Left lung (tissue), 14 donors: ENCODE measurements around the gene OR2T35. TPM values are rescaled to one million over a fixed set of nuclear protein-coding genes. Genes with fewer than 3 reads are reported as not detected.
"Not testable (repeated sequence)": the region's sequence is repeated elsewhere in the genome, so short reads cannot be mapped to it uniquely, and the experiment has no call there.

Source experiments
- ATAC-seq: fragments of 200-7000 bp; cut with Tn5 transposase; one replicate; pipeline ENCODE4 v1.9.1; 2020; ENCODE audit warnings: moderate library complexity
- DNase-seq, 4 donors: peaks; one replicate each; pipeline ENCODE4 v3.0.0-alpha.2; 2013 to 2020
- H3K27ac ChIP-seq, 2 donors: fragments of 200-600 bp; sonication (generic) in 1 of 2; one replicate each; pipeline versions ENCODE4 v1.5.0 to v1.8.0; 2020 to 2021
- H3K27me3 ChIP-seq, 2 donors: fragments of 200-600 bp; sonication (generic) in 1 of 2; one replicate each; pipeline versions ENCODE4 v1.5.0 to v1.8.0; 2020 to 2021
- H3K36me3 ChIP-seq, 2 donors: fragments of 200-600 bp; sonication (generic) in 1 of 2; one replicate each; pipeline versions ENCODE4 v1.5.0 to v1.8.0; 2020 to 2021
- H3K4me1 ChIP-seq, 2 donors: fragments of 200-600 bp; one replicate each; pipeline ENCODE4 v1.8.0; 2021
- H3K4me3 ChIP-seq, 2 donors: fragments of 200-600 bp; sonication (generic) in 1 of 2; one replicate each; pipeline versions ENCODE4 v1.5.0 to v1.8.0; 2020 to 2021; ENCODE audit warnings: mild to moderate bottlenecking in 1 of 2
- H3K9me3 ChIP-seq, 2 donors: fragments of 200-600 bp; sonication (generic) in 1 of 2; one replicate each; pipeline versions ENCODE4 v1.5.0 to v1.8.0; 2020 to 2021
- CTCF ChIP-seq, 2 donors: fragments of 200-600 bp; sonication (generic) in 1 of 2; IDR thresholded peaks; one replicate each; pipeline versions ENCODE4 v1.5.0 to v1.8.0; 2021; ENCODE audit warnings: antibody characterized with exemption in 2 of 2
- intact Hi-C, 2 donors: fragments of 100-400 bp; cut with DNase I; formaldehyde crosslinking; loops; one replicate each; pipeline versions ENCODE4 v1.11.2 to v1.14.2; 2022
- long read RNA-seq, 12 donors: library from polyadenylated mRNA in 2 of 12; unstranded in 2 of 12; transcript quantifications; one replicate each; pipeline ENCODE4 v2.0.0 and lab custom pipeline, GENCODE V29; 2019 to 2026
- polyA plus RNA-seq, 6 donors: library from polyadenylated mRNA; unstranded; fragments of 120-200 nt; gene quantifications; one replicate each; pipeline ENCODE4 v1.2.1, GENCODE V29; 2013; ENCODE audit not compliant: insufficient read length in 6 of 6
- total RNA-seq, 2 donors: library from RNA; stranded (reverse); fragmentation: NEBNext Ultra II Directional; extraction: Animal tissue kit (Norgen Biotek cat#: 25700); gene quantifications; one replicate each; pipeline ENCODE4 v1.2.1, GENCODE V29; 2021
- donor health status: DM: no; HTN: yes; CAD: no.
- donor health status: DM: no; HTN: no; CAD: no.

Gene OR2T35
- not detected for total RNA-seq
- not detected for polyA plus RNA-seq
- long read RNA-seq, donor 1 = 0 reads
- long read RNA-seq, donor 2 = 0 reads
- long read RNA-seq, donor 3 = 0 reads
- long read RNA-seq, donor 4 = 0 reads
- long read RNA-seq, donor 5 = 0 reads
- long read RNA-seq, donor 6 = 0 reads
- long read RNA-seq, donor 7 = 0 reads
- long read RNA-seq, donor 8 = 0 reads
- long read RNA-seq, donor 9 = 0 reads
- long read RNA-seq, donor 10 = 0 reads
- long read RNA-seq, donor 11 = 0 reads
- long read RNA-seq, donor 12 = 0 reads

DNA sequence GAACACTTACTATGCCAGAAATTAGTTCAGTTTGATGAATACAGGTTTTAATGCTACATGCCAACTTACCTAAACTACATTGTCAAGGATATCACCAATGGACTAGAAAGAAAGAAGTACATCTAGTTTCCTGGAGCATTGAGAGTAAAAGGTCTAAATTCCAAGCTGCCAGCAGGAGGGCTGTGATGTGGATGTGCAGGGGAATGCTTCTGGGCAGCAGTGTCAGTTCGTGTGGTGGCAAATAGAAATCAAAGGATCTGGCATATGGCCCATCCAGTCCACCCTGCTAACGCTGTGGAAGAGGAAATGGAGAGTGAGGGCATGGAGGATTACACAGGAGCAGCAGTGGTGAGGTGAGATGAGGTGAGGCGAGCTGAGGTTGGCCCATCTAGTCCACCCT, at the start of gene OR2T35:
Gene OR2T35 (minus strand): TSS at position 101 of the 400 bp plus-strand sequence. CDS start 6,020 bp downstream, outside the sequence.
- H3K9me3 ChIP-seq, H3K4me3 ChIP-seq, H3K27me3 ChIP-seq, H3K36me3 ChIP-seq, H3K27ac ChIP-seq, H3K4me1 ChIP-seq, intact Hi-C loops, ATAC-seq, DNase-seq: not testable (repeated sequence)

DNA sequence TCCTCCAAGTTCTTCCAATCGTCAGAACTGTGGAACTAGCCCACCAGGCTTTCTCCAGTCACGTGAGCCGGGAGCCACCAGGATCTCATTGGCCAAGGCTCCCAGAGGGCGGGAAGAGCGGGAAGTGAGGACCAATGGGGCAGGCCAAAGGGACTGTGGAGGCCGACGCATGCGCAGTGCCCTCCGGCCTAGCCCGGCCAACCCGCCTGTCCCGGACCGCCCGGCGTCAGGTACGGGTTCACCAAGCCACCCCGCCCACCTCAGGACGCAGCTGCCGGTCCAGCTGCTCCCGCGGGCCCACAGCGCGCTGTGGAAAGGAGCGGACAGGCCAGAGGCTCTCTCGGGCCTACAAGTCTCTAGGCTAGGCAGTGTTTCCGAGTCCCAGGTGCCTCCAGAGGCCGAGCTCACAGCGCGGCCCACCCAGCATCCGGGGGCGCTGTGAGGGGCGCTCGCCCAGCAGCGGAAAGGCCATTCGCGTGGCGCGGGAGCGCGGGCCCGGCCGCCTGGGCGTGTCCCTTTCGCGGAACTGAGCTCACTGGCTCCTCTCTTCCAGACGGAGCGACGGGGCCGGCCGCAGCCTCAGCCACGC, 46.6 kb upstream of the OR2T35 start:
- H3K4me3 ChIP-seq = no peak overlapping the region
- no peak for TF ChIP-seq CTCF (IDR thresholded peaks at IDR 0.05)
- DNase-seq = no peak
- no peak for ATAC-seq
- intact Hi-C loops = no loop called here
- peaks cover 0 to 10% of the 10 kb centered on the region in 2 donors for H3K9me3 ChIP-seq
- H3K27ac ChIP-seq = no peak overlapping the region
- peaks cover 0 to 12% of the 10 kb centered on the region in 2 donors for H3K27me3 ChIP-seq
- no peaks in the 10 kb centered on the region for H3K36me3 ChIP-seq
- H3K4me1 ChIP-seq = no peaks in the 10 kb centered on the region

DNA sequence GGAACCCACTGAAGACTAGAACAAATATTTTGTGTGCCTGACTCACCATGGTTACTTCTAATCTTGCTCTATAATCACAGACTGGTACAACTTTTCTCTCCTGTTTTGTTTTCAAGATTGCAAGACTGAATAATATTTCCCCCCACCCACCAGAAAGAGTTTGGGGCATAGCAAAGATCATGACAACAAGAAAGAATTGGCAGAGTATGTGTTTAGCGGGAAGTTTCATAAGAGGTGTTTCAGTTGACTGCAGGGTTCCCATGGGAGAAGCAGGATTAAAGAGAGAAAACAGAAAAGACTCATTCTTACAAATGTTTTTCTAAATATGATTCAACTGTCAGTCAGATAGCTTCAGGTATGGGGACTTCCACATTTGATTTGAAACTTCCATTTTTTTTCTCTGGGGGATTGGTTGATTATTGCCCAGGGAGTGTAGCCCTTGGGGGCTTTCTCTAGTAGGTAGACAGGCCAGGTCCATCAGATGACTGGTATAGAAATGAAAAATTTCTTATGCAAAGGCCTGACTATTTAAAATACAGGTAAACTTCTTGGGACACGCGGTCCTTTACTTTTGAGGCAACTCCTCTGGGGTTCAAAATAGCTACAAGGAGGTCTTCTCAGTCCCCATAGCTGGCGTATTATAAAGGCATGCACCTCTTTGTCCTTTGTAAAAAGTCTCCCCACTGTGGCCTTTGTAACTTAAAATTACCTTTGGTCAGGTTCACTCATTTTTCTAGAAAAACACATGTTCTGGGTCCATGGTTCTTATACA, 43.6 kb upstream of the OR2T35 start:
- Histone ChIP-seq H3K4me3 (no peak overlapping the region), H3K36me3 (no peaks in the 10 kb centered on the region), H3K27me3 (peaks cover 0 to 12% of the 10 kb centered on the region in 2 donors), H3K27ac (no peak overlapping the region), H3K9me3 (peaks cover 0 to 10% of the 10 kb centered on the region in 2 donors), H3K4me1 (no peaks in the 10 kb centered on the region)
- no peak for DNase-seq
- no peak for TF ChIP-seq CTCF (IDR thresholded peaks at IDR 0.05)
- ATAC-seq = no peak
- intact Hi-C loops = no loop called here

DNA sequence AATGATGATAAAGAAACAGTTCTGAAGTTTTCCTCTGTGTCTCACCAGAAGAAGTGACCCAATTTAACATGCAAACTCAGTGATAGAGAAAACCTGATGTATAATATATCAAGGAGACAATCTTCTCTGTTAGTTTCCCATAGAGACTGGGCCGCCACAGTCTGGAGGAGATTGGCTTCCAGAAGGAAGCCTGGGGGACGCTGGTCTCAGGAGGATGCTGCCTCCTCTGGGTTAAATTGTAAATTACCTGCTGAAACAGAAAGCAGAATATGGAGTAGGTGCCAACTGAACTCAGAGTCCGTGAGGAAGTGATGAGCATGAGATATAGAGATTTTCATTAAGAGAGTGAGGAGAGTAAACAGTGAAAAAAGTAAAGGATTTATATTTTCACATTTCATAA, 41.7 kb upstream of the OR2T35 start:
- Histone ChIP-seq H3K27ac (no peak overlapping the region), H3K4me1 (no peaks in the 10 kb centered on the region), H3K36me3 (no peaks in the 10 kb centered on the region), H3K27me3 (peaks cover 0 to 5% of the 10 kb centered on the region in 2 donors), H3K9me3 (peaks cover 0 to 9% of the 10 kb centered on the region in 2 donors), H3K4me3 (no peak overlapping the region)
- ATAC-seq (no peak), DNase-seq (no peak)
- TF ChIP-seq CTCF (IDR thresholded peaks at IDR 0.05) = no peak
- intact Hi-C loops = no loop called here

GRCh38 chr1:248681651-248682050, 36.6 kb upstream of the OR2T35 start:
- intact Hi-C loops = no loop called here
- Histone ChIP-seq H3K9me3 (no peaks in the 10 kb centered on the region), H3K36me3 (no peaks in the 10 kb centered on the region), H3K27ac (no peak overlapping the region), H3K4me3 (no peak overlapping the region), H3K27me3 (no peaks in the 10 kb centered on the region), H3K4me1 (no peaks in the 10 kb centered on the region)
- no peak for DNase-seq
- ATAC-seq = no peak
- no peak for TF ChIP-seq CTCF (IDR thresholded peaks at IDR 0.05)
